Glutamatergic neuron (in vitro differentiated cells): Measurements from ENCODE around the gene TTC28. TPM values are rescaled to one million over a fixed set of nuclear protein-coding genes. Genes with fewer than 3 reads are reported as not detected.

Source experiments
- DNase-seq: peaks from one replicate; pipeline ENCODE4 v3.0.0; 2022
- H3K27ac Mint-ChIP-seq: one replicate; pipeline ENCODE4 v1.8.0; 2020; ENCODE audit warnings: mild to moderate bottlenecking, mixed read lengths, inconsistent platforms; ENCODE audit not compliant: unreplicated experiment
- H3K27me3 Mint-ChIP-seq: one replicate; pipeline ENCODE4 v1.8.0; 2020; ENCODE audit warnings: mild to moderate bottlenecking, moderate library complexity, mixed read lengths, inconsistent platforms; ENCODE audit not compliant: unreplicated experiment
- H3K36me3 Mint-ChIP-seq: one replicate; pipeline ENCODE4 v1.8.0; 2020; ENCODE audit warnings: mild to moderate bottlenecking, mixed read lengths, inconsistent platforms; ENCODE audit not compliant: unreplicated experiment
- H3K4me1 Mint-ChIP-seq: one replicate; pipeline ENCODE4 v1.8.0; 2020; ENCODE audit warnings: mild to moderate bottlenecking, low read depth, mixed read lengths, inconsistent platforms; ENCODE audit not compliant: unreplicated experiment
- H3K4me3 Mint-ChIP-seq: one replicate; pipeline ENCODE4 v1.8.0; 2020; ENCODE audit warnings: mild to moderate bottlenecking, mixed read lengths, inconsistent platforms; ENCODE audit not compliant: unreplicated experiment
- H3K9me3 Mint-ChIP-seq: one replicate; pipeline ENCODE4 v1.8.0; 2020; ENCODE audit warnings: mild to moderate bottlenecking, moderate library complexity, mixed read lengths, inconsistent platforms; ENCODE audit not compliant: unreplicated experiment
- CTCF ChIP-seq: fragments of 200-600 bp; sonication (generic); IDR thresholded peaks from one replicate; pipeline ENCODE4 v1.5.0; 2021; ENCODE audit not compliant: partially characterized antibody, unreplicated experiment
- total RNA-seq: library from RNA; stranded (reverse); fragmentation: NEBNext Ultra II Directional; extraction: Animal tissue kit (Norgen Biotek cat#: 25700); gene quantifications from one replicate; pipeline ENCODE4 v1.2.1, GENCODE V29; 2021; ENCODE audit not compliant: unreplicated experiment

The TTC28 gene
- total RNA-seq, 1 donor from 2014 or later, result 55.6 TPM

DNA sequence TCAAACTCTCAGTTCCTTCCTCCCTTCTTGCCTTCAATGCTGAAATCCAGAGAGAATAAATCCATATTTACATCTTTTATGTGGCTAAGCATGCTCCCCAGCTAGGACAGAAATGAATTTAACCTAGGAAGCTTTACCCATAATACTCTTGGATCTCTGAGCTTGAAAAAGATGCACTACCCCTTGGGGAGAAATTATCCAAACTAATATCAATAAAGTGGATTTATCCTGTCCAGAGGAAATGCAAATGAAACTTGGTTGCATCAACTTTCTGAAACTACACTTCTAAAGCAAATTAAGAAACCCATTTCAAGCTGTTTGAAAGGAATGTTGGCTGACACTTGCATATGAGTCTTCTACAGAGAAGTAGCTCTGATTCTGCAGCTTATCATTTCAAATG is 347.9 kb downstream of the TTC28 start:
- Mint-ChIP-seq H3K27me3 (no peaks in the 10 kb centered on the region), H3K36me3 (peaks cover 5% of the 10 kb centered on the region), H3K4me3 (no peak overlapping the region), H3K9me3 (peaks cover 2% of the 10 kb centered on the region), H3K27ac (no peak overlapping the region), H3K4me1 (peaks cover 15% of the 10 kb centered on the region)
- TF ChIP-seq CTCF, result no peak
- DNase-seq, result no peak

DNA sequence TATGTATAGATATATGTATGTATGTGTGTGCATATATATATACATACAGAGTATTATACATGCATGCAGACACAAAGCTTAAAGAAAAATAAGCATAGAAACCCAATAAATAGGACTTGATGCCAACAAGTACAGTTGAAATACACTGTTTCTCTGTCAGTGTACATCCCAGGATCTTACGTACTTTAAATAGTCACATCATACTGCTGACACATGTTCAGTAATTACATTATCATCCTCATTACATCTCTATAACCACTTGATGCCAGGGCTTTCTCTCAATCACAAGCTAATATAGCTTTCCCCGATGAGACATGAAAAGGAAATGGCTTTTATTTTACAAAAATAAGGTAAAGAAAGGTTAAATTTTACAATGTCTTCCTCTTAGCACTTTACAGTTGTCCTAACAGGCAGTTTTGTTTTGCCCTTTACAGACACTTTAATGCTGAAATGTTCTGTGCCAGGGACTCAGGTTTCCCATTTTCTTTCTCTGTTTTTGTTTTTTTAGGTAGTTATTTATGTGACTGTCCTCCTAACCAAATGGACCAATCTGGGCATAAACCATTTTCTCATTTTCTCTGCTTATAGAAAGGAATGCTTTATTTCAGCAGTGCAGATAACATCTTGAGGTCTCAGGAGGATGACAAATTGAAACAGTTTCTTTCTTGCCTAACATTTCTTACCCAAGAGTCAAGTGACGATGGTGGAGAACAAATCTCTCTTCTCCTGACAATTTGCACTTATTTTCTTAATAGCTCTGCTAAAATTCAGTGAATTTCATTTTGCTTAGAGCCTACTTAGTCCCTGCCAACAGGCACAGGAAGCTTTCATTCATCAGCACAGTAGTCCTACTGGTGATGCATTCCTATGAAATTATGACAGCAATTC is 350.2 kb downstream of the TTC28 start:
- no peak for DNase-seq
- H3K4me1 Mint-ChIP-seq, result peaks cover 15% of the 10 kb centered on the region
- H3K36me3 Mint-ChIP-seq, result no peaks in the 10 kb centered on the region
- no peak overlapping the region for H3K27ac Mint-ChIP-seq
- no peak for TF ChIP-seq CTCF
- H3K27me3 Mint-ChIP-seq, result no peaks in the 10 kb centered on the region
- no peaks in the 10 kb centered on the region for H3K9me3 Mint-ChIP-seq
- no peak overlapping the region for H3K4me3 Mint-ChIP-seq

GRCh38 chr22:28328756-28329155 is 350.9 kb downstream of the TTC28 start:
- TF ChIP-seq CTCF, result no peak
- H3K9me3 Mint-ChIP-seq, result no peaks in the 10 kb centered on the region
- H3K27me3 Mint-ChIP-seq, result no peaks in the 10 kb centered on the region
- H3K36me3 Mint-ChIP-seq, result no peaks in the 10 kb centered on the region
- H3K4me3 Mint-ChIP-seq, result no peak overlapping the region
- no peak for DNase-seq
- no peak overlapping the region for H3K27ac Mint-ChIP-seq
- H3K4me1 Mint-ChIP-seq, result peaks cover 15% of the 10 kb centered on the region

DNA sequence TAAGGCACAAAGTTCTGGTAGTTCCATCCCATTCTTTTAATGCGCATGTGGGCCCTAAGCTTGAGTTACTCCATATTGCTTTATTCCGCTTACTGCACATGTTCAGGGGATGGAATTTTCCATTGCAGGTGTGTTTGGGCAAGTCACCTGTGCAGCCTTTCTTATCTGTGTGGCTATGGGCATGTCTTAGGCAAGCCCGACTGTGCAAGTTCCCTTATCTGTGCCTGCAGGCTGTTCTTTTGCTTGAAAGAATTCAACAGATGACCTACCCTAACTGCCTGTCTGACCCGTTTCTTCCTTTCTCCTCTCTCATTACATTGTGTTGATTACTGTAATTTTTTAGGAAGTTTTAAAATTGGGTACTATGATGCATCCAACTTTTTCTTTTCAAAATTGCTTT is 363.6 kb downstream of the TTC28 start:
- Mint-ChIP-seq H3K4me3 (no peak overlapping the region), H3K27ac (no peak overlapping the region), H3K36me3 (peaks cover 20% of the 10 kb centered on the region), H3K27me3 (peaks cover 2% of the 10 kb centered on the region), H3K9me3 (peaks cover 6% of the 10 kb centered on the region), H3K4me1 (no peaks in the 10 kb centered on the region)
- no peak for DNase-seq
- TF ChIP-seq CTCF, result no peak

DNA sequence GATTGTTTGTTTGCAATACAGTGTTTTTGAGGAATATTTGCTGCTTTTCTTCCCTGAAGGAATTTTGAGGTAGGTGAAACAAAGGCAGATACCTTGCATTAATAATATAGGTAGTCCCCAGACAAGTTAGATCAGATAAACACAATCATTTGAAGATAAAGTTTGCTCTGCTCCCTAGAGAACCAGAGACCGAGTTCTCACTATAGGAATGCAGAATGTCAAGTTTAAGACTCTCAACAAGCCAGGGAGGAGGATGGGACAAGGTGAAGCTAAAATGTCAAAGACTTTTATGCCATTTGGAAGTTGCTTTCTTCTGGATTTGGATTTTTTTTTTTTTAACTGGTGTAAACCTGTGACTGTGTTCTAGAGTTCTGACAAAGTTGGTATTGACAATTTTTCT is 364.7 kb downstream of the TTC28 start:
- peaks cover 20% of the 10 kb centered on the region for H3K36me3 Mint-ChIP-seq
- TF ChIP-seq CTCF, result no peak
- H3K27me3 Mint-ChIP-seq, result peaks cover 2% of the 10 kb centered on the region
- no peaks in the 10 kb centered on the region for H3K4me1 Mint-ChIP-seq
- no peak overlapping the region for H3K4me3 Mint-ChIP-seq
- no peak for DNase-seq
- no peak overlapping the region for H3K27ac Mint-ChIP-seq
- peaks cover 6% of the 10 kb centered on the region for H3K9me3 Mint-ChIP-seq
